D721Med (cell line): ENCODE measurements around the gene MROH8.

Experiments used
- DNase-seq: peaks from one replicate; pipeline ENCODE4 v3.0.0; 2011; ENCODE audit warnings: low spot score; ENCODE audit not compliant: insufficient read length
- FAIRE-seq: peaks from 2 replicates; lab custom pipeline; 2011; peaks lifted over from hg19 to GRCh38; lab: Jason Lieb, UNC
- CTCF ChIP-seq: IDR thresholded peaks from 2 replicates; pipeline ENCODE4 v1.5.1; 2012; ENCODE audit warnings: mild to moderate bottlenecking, control low read depth; ENCODE audit not compliant: insufficient read depth; ENCODE audit errors: missing control alignments

The MROH8 gene

GRCh38 chr20:37200926-37201826 lies 21.8 kb upstream of the MROH8 start:
- FAIRE-seq (no peak), DNase-seq (no peak)
- TF ChIP-seq CTCF: no peak

- no peak for FAIRE-seq
Measured at GRCh38 chr20:37200376-37200775, 21.0 kb upstream of the MROH8 start.

GRCh38 chr20:37198932-37199660 lies 19.7 kb upstream of the MROH8 start:
- TF ChIP-seq CTCF: no peak
- no peak for DNase-seq
- FAIRE-seq: no peak

More at GRCh38 chr20:37200376-37200775, 21.0 kb upstream of the MROH8 start:
- no peak for TF ChIP-seq CTCF
- no peak for DNase-seq

- FAIRE-seq (no peak), DNase-seq (no peak)
- TF ChIP-seq CTCF: no peak
Measured at GRCh38 chr20:37194621-37195417, 15.5 kb upstream of the MROH8 start.

GRCh38 chr20:37193821-37194220 lies 14.5 kb upstream of the MROH8 start:
- TF ChIP-seq CTCF: no peak
- DNase-seq: no peak
- FAIRE-seq: no peak

GRCh38 chr20:37193226-37193625 lies 13.9 kb upstream of the MROH8 start:
- FAIRE-seq (no peak), DNase-seq (no peak)
- TF ChIP-seq CTCF: no peak
